Measurements from ENCODE around the gene DBN1. TPM values are rescaled to one million over a fixed set of nuclear protein-coding genes. Genes with fewer than 3 reads are reported as not detected.

Gene DBN1
- total RNA-seq, 4 donors from 2014 or later, result 10.1 to 201 (median 17.4) TPM

DNA sequence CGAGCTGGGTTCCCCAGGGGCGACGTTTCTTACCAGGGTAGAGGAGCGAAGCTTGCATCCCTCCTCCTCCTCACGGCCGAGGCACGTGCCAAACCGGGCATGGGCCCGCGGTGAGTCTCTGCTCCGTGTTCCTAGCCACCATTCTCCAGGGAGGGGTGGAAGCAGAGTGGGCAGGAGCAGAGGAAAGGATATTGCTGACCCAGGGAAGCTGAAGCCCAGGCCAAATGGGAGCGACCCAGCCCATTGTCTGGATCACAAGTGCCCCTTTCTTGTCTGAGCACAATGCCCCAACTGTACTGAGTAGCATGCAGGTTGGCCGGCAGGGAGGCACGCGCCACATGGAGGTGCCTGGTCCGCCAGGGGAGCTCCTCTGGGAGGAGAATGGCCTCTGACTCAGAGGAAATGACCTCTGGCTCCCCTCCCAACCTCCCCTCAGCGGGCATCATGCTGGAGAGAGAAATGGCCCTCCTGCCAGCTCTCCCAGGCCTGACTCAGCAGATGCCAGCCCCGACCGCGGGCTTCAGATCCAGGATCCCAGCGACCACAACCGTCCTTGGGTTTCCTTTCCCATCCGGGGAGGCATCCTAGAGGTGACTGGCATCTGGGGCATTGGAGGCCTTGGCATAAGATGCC, 25.7 kb downstream of the DBN1 start:
- TF ChIP-seq EP300 (IDR thresholded peaks at IDR 0.05; ENCODE audit: low read depth) (no peak), POLR2A (IDR thresholded peaks at IDR 0.05) (no peak), POLR2AphosphoS5 (IDR thresholded peaks at IDR 0.05) (no peak)
- TF ChIP-seq, protein P1, sequence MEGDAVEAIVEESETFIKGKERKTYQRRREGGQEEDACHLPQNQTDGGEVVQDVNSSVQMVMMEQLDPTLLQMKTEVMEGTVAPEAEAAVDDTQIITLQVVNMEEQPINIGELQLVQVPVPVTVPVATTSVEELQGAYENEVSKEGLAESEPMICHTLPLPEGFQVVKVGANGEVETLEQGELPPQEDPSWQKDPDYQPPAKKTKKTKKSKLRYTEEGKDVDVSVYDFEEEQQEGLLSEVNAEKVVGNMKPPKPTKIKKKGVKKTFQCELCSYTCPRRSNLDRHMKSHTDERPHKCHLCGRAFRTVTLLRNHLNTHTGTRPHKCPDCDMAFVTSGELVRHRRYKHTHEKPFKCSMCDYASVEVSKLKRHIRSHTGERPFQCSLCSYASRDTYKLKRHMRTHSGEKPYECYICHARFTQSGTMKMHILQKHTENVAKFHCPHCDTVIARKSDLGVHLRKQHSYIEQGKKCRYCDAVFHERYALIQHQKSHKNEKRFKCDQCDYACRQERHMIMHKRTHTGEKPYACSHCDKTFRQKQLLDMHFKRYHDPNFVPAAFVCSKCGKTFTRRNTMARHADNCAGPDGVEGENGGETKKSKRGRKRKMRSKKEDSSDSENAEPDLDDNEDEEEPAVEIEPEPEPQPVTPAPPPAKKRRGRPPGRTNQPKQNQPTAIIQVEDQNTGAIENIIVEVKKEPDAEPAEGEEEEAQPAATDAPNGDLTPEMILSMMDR (IDR thresholded peaks at IDR 0.05), result no peak
- Histone ChIP-seq H3K4me3 (peak overlapping the region in 1 of 4 donors; percentile 51), H3K9me3 (no peaks in the 10 kb centered on the region), H3K36me3 (no peaks in the 10 kb centered on the region), H3K4me1 (peaks cover 18 to 22% (median 20%) of the 10 kb centered on the region in 4 donors), H3K27me3 (peaks cover 23% of the 10 kb centered on the region), H3K27ac (no peak overlapping the region)
- no peak for DNase-seq
- 13% methylated on average over 23 of the region's 23 CpGs; no CpG with 5 or more reads in 1 of the 2 donors for WGBS, 2 donors (ENCODE audit: low coverage in 1 of 2)
- intact Hi-C loops (cut with DNase I; ENCODE audit: low total_unique reads), result loop anchor here (2.0 kb wide), 1 partner anchor 45 kb away; no protein-coding TSS in a partner anchor
- in situ Hi-C loops (cut with MboI; ENCODE audit: low pct_ligation_motif_present in 1 of 4, low pct_unique_long_range_greater_than_20kb in 1 of 4, low sequenced_read_pairs in 3 of 4), result loop anchor here in 2 of 4 donors (5.0 to 10.0 kb wide), 2 partner anchors 53 to 55 kb away; no protein-coding TSS in a partner anchor

DNA sequence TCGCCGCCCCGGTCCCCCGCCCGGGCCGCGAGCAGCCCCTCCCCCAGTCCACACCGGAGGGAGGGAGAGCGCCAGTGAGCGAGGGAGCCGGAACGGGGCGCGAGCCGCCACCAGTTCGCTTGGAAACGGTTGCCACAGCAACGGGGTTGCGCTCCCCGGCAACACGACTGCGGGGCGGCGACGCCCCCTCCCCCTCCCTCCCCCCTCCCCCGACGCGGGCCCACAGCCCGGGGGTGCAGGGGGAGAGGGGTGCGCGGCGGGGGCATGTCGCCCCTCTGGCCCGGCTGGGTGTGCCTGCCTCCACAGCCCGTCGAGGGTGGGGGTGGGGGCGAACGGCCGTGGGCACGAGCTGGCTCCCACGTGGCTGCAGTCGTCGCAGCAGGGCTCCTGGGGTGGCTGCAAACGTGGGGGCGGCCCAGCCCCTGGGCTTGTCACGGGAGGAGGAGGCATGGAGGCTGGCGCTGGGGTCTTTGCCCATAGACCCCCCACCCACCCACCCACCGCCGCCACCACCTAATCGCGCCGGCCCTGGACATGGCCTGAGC, 26.3 kb downstream of the DBN1 start:
- H3K4me1 ChIP-seq, result peaks cover 18 to 22% (median 20%) of the 10 kb centered on the region in 4 donors
- no peak for TF ChIP-seq EP300 (IDR thresholded peaks at IDR 0.05; ENCODE audit: low read depth)
- TF ChIP-seq POLR2A (IDR thresholded peaks at IDR 0.05), result no peak
- no peak for TF ChIP-seq POLR2AphosphoS5 (IDR thresholded peaks at IDR 0.05)
- TF ChIP-seq, protein P1 (IDR thresholded peaks at IDR 0.05), result no peak
- H3K4me3 ChIP-seq, result peak overlapping the region; percentile 27 to 56 (median 48)
- in situ Hi-C loops (cut with MboI; ENCODE audit: low pct_ligation_motif_present in 1 of 4, low pct_unique_long_range_greater_than_20kb in 1 of 4, low sequenced_read_pairs in 3 of 4), result loop anchor here in 2 of 4 donors (5.0 to 10.0 kb wide), 2 partner anchors 52 to 55 kb away; no protein-coding TSS in a partner anchor
- WGBS, 2 donors (ENCODE audit: low coverage in 1 of 2), result 0% methylated on average over 4 of the region's 52 CpGs; no CpG with 5 or more reads in 1 of the 2 donors
- no peaks in the 10 kb centered on the region for H3K36me3 ChIP-seq
- H3K27ac ChIP-seq, result peak overlapping the region in 2 of 4 donors; percentile 51 to 53
- intact Hi-C loops (cut with DNase I; ENCODE audit: low total_unique reads), result loop anchor here (2.0 kb wide), 1 partner anchor 44 kb away; no protein-coding TSS in a partner anchor
- peak; percentile 65 for DNase-seq
- peaks cover 23% of the 10 kb centered on the region for H3K27me3 ChIP-seq
- H3K9me3 ChIP-seq, result no peaks in the 10 kb centered on the region

DNA sequence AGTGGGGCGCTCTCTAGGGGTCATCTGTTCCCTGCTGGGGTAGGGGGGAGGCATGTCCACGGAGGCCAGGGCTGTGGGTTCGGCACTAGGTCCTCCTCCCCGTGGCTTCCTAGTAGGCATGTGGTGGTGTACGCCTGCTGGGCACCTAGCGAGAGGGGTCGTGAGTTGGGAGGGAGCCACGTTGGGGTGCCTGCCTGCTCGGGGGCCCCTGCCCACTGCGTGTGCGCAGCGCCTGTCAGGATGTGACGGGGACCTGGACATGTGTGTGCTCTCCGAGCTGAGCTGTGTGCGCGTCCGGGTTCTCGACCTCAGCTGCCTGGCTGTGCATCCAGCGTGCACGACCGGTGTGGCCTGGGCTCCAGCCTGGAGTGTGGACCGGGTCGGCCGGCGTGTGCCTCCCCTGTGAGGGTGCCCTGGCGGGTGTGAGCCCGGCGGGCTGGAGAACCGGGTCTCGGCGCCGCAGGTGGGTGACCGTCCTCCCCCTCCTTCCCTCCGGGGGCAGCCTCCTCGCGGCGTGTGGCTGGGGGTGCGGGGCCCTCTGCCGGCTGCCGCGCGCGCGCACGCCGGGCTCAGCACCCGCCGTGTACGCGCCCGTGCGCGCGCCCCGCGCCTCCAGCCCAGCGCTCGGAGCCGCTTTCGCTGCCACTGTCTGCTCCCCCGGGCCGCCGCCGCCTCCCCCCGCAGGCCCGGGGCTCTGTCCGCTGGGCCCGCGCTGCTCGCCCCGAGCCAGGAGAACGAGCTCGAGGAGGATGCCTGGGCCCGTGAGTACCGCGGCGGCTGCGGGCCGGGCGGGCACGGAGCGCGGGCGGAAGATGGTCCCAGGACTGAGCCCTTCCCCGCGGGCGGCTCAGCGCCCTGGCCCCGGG, 27.0 kb downstream of the DBN1 start, which contains the start of gene PRR7:
TSS of gene PRR7 (plus strand) at position 615 of the 866 bp plus-strand sequence. CDS start 8,254 bp downstream, outside the sequence.
- intact Hi-C loops (cut with DNase I; ENCODE audit: low total_unique reads) (loop anchor here (2.0 kb wide), 1 partner anchor 44 kb away; no protein-coding TSS in a partner anchor), in situ Hi-C loops (cut with MboI; ENCODE audit: low pct_ligation_motif_present in 1 of 4, low pct_unique_long_range_greater_than_20kb in 1 of 4, low sequenced_read_pairs in 3 of 4) (loop anchor here in 2 of 4 donors (5.0 to 10.0 kb wide), 2 partner anchors 52 to 54 kb away; no protein-coding TSS in a partner anchor)
- Histone ChIP-seq H3K9me3 (no peaks in the 10 kb centered on the region), H3K4me3 (peak within 1 kb of the TSS; percentile 35 to 56 (median 48)), H3K27ac (peak within 1 kb of the TSS in 3 of 4 donors; percentile 51 to 56 (median 53)), H3K27me3 (peaks cover 23% of the 10 kb centered on the region), H3K4me1 (peaks cover 18 to 22% (median 20%) of the 10 kb centered on the region in 4 donors), H3K36me3 (peaks cover 0 to 3% (median under 1%) of the 10 kb centered on the region in 4 donors)
- TF ChIP-seq POLR2AphosphoS5 (IDR thresholded peaks at IDR 0.05), result peak in 2 of 3 donors; percentile 27 to 54
- peak; percentile 40 for TF ChIP-seq POLR2A (IDR thresholded peaks at IDR 0.05)
- TF ChIP-seq EP300 (IDR thresholded peaks at IDR 0.05; ENCODE audit: low read depth), result no peak
- TF ChIP-seq, protein P1 (IDR thresholded peaks at IDR 0.05), result no peak
- peak; percentile 67 for DNase-seq
- 1% methylated on average over 57 of the region's 89 CpGs; no CpG with 5 or more reads in 1 of the 2 donors for WGBS, 2 donors (ENCODE audit: low coverage in 1 of 2)

Measured in transverse colon (tissue), 4 donors.